Activated CD4-positive, alpha-beta T cell treated with anti-CD3 and anti-CD28 coated beads, Interleukin-2, amount 50 U/mL, for 1 hour (primary cell): Measurements from ENCODE around the gene TFG.

ENCODE experiments used
- DNase-seq: peaks from one replicate; pipeline ENCODE4 v3.0.0-alpha.2; 2020

The TFG gene

DNA sequence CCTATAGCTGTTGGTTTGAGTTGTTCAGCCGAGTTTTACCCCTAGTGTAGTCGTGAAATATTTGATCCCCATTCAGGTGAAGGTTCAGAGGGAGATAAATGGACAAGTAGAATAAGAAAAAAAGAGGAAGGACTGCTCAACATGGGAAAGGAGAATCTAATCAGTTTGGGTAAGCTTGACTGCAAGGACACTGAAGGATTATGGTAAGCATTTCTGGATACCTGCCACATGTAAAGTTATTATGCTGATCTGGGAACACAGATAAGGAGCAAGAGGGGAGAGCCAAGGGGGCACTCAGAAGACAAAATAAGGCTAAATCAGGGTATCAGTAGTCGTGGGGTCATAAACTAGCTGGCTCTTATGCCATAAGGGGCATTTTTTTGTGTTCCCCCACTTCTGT lies 49.9 kb downstream of the TFG start:
- DNase-seq: no peak

DNA sequence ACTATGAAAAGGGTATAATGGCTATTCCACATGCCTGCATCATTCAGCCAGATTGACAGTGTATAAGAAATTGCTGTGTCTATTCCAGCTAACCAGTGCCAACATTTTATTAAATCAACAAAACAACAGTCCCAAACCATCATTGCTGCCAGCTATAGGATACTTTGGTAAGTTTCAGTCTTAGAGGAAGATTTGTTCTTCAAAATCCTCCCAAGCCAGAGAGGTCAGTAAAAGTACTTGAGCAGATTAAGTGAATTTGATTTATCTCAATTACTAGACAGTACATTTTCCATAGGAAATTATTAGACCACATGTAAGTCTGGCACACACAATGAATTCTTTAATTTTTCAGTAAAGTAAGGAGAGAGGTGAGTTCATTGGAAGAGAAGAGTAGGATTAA lies 50.7 kb downstream of the TFG start:
- no peak for DNase-seq

DNA sequence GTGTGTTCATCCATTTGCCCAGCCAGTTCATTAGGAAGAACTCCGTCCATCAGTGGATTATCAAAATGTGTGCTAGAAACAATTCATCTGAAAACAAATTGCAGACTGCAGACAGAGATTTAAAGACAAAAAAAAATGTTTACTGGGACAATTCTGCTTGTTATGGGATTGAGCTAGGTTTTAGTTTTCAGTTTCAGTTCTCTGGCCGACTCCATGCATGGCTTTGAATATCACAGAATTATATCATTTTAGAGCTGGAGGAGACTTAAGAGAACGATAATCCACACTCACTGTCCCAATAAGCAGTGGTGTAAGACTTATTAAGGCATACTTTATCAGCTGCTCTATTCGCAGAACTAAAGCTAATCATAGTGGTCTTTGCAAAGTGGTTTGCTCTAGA lies 51.1 kb downstream of the TFG start:
- no peak for DNase-seq

DNA sequence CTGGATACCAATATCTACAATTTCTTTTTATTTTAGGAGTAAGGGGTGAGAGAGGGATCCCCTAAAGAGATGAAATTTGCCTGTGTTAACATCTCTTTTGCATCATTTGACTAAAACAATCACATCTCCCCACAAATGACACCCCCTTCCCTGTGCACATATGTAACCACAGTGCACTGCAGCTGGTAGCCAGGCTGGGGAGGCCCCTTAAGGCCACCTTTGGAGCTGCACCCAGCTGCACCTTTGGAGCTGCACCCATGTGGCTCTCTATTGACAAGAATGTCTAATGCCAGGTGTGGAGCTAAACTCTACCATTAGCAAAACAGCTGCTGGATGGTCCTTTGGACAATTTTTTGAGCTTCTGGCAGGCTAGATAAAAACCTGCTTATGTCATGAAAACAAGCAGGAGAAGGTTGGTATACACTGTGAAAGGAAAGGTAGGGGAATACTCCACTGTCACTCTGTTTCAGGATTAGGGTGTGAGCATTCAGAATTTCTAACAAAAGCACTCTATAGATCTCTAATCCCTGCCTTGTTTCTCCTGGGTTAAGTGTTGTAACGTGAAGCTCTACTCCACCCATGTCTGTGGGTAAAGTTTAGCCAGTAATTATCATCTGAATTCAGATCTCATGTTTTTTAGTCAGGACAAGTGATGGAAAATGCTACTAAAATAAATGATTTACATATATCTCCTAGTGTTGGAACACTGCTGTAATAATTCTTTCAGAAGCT lies 52.1 kb downstream of the TFG start:
- DNase-seq: no peak

DNA sequence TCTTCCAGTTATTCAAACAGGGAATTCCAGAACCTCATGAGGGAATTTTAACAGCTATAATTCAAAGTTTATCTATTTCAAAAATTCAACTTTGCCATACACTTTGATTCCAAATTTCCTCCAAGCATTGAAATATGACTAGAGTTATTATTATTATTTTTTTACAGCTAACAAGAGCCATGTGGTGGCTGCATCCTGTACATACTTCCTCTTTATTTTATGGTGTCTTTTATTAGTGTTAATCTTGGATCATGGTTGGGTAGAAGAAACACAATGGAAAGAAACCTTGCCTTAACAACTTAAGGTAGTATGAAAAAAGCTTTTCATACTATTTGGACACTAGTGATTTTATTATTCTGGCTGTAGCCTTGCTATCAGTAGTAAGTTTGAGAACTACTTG lies 52.7 kb downstream of the TFG start:
- no peak for DNase-seq

DNA sequence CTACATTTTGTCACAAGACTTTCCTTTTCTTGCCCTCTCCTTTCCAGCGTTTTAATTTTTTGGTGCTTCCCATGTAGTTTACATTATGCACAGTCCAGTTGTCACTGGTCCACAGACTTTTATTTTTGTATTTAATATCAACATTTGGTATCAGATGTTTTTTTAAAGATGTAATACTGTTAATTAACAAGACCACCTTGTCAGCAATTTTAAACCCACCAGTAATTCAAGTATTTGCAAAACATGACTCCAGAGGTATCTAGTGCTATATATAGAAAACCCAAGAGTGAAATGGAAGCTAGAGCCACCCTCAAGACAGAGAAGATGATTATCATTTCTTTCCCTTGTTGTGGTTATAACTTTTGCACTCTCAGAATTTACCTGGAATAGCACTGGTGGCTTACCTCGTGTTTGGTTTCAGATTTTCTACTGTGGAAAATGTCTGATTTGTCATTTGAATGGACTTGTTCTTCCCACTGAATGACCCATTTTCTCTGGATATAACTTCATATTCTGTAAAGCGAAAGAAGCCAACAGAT lies 56.2 kb downstream of the TFG start:
- DNase-seq: no peak

DNA sequence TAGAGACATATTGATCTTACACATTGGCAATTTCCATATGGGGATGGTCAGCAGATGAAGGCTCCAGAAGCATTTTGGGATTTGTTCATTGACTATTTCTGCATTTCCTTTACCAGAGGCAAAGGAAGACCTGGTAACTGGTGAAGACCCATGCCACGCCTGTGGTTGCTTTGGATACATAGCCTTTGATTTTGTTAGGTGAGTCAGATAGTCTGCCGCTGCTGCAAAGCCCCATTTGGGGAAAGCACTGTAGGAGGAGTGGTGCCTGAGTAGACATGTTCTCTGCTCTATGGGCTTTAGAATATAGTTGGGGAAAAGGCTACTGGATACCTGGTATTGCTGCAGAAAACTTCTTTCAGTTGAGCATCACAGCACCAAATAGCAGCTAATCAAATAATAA lies 56.8 kb downstream of the TFG start:
- DNase-seq: no peak

DNA sequence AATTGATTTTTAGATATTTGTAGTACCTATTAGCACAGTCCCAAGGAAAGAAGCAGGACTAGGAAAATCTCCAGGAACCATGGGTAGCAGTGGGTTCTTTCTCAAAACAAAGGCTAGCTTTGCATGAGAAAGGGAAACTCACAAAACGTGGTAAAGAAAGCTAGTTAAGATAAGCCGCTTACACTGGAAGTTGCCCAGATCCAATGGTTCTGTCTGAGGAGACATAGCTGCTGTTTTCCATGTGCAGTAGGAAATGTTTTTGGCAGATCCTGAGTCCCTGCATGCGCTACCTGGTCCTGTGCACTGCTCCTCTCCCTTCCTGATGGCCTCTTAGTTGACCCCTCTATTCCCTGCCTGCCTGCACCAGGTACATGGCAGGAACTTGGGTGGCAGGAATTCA lies 60.4 kb downstream of the TFG start:
- DNase-seq: no peak

DNA sequence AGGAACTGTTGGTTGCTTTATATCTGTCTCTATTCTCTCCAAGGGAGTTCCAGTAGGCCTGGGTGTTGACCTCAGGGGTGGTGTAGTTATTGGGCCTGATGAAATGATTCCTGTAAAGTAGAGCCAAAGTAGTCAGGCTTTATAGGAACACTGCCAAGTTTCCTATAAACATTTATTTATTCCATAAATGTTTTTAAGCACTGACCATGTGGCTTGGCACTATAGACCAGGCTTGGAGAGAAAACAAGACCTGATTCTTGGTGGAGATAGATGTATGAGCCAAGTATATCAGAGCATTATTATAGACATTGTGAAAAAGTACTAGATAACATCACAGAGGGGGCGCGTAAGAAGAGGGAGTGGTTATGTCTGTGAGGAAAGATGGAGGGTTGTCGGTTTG lies 65.9 kb downstream of the TFG start:
- no peak for DNase-seq

DNA sequence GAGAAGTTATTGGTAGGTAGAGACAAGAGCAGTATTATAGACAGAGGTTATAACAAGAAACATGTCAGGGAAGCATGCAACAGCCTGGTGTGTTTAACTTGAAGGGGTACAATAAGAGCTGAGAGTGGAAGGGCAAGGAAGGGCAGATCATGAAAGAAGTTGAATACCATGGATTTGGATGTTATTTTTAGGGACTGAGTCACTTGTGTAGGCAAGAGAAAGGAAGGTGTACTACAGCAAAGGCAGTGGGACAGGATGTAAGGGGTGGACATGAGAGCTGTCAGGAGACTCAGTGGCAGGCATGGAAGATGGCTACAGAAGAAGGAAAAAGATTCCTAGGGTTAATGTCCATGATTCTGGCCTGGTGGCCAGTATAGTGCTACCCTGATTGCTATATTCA lies 66.4 kb downstream of the TFG start:
- DNase-seq: no peak

DNA sequence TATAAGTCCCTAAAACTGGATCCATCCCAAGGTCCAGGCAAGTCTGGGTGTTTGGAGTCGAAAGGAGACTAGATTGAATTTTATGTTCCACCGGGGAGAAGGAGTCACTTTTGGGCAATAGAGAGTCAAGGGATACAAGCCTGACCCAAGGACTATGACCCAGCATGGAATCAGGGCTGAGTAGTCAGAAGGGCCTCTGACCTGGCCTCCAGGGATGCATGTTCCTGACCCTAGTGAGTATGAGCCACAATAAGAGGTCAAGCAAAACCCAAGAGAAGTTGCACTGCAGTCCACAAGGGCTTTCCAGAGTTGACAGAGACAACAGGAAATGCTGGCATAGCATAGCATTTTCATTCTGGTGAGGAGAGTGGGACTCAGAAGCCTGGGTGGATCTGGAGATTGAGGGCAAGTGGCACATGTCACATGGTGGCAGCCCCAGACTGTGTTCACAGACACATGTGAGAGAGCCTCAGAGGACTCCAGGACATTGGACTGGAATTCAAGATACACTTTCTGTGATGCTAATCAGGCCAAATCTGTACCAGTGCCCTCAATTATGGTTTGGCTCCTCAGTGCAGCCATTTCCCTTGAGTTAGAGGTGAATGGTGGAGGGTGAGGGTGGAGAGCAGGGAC lies 66.9 kb downstream of the TFG start:
- DNase-seq: no peak

DNA sequence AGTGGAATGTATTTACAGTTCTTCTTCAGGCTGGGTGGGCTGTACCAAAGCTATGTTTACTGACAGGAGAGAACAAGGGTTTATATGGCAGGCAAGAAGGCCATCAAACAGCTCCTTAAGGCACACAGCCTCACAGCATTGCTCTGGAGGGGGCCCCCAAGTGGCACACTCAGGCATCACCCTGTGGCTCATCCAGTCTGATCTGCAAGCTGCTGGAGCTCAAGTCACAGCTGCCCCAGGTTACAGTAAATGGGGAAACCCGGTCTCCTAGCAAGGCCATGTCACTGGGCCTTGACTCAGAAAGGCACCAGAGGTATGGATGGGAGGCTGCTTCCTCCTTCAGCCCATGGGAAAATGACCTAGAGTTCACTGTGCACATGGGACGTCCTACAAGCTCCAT lies 67.5 kb downstream of the TFG start:
- DNase-seq: no peak

DNA sequence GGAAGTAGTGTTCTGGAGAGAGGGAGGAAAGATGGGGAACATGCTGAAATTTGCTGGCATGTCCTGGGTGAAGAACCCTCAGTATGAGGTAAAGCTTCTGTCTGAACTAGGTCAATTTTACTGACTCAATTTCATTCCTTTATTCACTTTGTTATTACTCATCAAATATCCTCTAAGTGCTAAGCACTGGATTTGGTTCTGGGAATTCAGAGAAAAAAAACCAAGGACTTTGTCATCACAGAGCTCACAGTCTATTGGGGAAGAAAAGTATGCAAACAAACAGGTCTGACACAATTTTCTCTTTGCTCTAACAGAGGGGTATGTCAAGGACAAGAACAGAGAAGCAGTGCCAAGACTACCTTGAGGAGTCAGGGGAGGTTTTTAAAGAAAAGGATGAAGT lies 68.0 kb downstream of the TFG start:
- no peak for DNase-seq

DNA sequence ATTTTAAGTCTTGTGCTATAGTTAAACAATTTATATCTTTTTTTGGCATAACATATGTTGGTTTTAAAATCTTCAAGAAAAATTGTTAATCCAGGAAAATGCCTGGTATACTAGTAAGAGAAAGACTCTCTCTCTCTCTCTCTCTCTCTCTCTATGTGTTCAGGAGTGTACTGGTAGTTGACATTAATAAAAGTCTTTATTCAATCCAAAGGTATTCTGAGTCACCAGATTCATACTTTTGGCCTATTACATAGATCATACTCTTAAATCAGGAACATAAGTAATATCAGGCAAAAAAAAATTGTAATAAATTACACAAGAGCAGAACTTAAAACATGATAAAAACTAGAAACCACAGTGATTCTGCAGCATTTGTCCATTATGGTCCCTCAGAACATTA lies 70.2 kb downstream of the TFG start:
- DNase-seq: no peak

DNA sequence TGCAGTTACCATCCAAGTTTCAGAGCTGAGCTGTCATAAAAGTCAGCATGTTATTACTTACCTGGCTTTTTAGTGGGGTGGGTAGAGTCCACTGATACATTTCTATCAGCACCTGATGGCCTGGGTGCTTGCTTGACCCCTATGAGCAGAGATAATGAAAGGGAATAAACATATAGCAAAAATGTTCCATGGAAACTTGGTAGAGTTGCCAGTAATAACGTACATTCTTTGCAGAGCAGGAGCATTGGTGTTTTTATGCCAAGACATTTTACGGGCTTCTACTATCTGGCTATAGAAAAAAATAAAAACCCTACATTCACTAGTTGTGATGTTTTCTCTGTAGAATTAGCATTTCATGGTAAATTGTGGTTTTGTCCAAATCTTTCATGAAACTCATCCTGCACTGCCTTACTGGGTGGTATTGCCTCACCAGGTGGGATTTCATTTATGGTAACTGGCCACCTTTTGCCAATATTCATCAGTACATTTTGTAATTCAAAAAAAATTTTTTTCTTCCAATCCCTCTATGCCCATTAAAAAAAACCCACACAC lies 70.9 kb downstream of the TFG start:
- DNase-seq: no peak

DNA sequence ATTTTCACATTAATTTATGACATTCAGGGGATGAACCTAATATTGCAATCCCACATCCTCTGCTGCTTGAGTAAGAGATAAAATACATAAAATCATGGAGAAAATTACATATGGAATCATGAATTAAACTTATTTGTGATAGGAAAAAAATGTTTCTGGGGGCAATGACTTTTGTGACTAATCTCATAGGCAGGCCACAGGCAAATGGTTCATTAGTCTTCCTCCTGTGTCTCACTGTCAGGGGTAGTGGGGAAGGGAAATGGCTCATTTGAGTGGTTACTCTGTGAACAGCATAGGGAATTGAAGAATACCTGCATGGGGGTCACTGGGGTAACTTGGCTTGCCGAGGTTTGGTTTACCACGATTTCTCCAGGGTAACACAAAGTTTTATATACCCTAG lies 72.0 kb downstream of the TFG start:
- DNase-seq: no peak

DNA sequence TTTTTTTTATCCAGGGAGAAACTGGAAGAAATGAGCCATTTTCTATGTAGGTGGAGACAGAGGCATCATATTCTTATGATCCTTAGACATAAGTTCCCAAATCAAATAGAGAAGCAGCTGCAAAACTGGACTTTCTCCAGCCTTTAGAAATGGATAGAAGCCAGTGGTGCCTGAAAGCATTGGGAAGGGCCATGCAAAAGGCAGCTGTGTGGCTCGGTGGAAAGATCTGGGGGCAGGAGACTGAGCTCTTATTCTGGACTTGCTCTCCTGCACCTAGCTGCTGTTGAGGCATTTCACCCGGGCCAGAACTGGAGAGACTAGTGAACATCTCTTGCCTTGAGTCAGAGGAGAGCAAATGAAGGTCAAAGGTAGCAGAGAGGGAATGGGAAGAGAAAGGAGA lies 73.1 kb downstream of the TFG start:
- DNase-seq: no peak

DNA sequence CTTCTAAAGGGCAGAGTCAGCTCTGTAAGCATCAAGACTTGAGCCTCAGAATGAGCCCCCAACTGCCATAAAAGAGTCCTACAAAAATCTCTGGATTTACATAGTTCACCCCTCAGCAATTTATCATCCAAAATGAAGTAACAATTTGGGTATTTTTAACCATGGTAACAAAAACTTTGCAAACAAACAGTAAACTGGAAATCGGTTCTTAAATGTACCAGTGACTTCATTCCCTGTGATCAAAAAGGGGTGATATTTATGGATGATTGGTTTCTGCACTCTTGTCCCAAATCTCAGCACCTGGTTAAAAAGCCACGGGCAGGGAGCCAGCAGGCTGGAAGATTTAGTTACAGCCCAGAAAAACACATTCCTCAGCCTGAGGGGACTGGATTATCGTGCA lies 73.6 kb downstream of the TFG start:
- DNase-seq: no peak

DNA sequence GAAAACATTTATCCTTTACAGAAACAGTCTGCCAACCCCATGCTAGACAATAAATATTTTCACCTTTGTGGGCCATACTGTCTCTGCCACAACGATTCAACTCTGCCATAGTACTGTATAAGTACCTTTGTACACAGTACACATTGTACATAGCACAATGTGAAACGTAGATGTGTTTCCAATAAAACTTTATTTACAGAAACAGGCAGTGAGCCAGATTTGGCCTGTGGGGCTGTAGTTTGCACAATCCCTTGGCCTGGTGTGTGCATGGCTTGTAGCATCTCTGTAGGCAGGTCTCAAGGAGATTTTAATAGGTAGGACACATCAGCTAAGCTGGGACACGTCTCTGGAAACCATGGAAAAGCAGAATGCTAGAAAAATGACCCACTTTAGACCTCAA lies 74.3 kb downstream of the TFG start:
- no peak for DNase-seq

DNA sequence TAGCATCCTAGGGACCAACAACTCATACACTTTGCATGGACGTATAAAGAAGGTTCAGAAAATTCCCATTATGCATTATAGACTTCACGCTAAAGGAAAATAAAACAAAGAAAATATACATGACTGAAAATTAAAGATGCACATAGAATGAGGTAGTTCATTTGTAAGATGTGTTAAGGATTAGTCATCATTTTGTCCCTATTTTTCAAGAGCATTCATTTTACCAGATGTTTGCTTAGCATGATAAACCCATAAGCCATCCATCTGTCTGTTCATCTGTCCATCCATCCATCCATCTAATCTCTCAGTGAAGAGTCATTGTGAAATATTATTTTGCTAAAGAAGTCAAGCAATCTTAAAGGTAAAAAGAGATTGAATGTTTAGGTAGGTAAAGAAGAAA lies 80.3 kb downstream of the TFG start:
- DNase-seq: no peak

DNA sequence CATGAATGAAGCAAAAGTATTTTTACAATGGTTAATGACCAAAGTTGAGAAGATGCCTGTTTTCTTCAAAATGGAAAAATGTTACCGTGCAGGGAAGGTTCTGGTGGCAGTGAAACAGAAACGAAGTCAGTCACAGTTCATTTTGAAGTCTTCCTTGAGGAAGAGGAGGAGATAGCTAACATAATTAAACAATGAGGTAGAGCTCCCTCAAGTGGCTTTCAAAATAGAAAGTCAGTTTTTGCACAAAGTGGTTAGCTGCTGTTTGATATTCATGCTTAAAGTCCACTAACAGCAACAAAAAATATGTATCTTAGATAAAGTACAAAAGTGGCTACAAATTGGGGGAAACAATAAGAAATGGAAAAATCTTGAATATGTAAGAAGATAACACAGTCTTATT lies 87.3 kb downstream of the TFG start:
- DNase-seq: no peak

DNA sequence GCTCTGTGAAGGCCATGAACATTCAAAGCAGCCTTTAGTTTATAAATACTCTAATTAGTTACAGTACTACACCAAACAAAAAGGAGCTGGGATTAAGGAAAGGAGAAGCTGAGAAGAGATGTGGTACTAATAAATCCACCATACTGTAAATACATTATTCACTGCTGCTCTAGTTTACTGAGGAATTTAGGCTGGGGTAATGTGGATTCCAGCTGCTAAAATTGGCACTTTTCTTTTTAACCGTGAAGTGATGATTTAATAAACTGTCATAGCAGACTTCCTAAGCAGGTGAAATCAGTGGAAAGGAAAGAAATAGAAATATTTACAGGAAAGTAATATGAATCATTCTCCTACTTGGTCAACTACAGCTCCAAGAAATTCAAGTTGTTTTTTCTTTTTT lies 88.7 kb downstream of the TFG start:
- DNase-seq: no peak
